ENCODE measurements around the gene RPL10A.
"Not testable (repeated sequence)": the region's sequence is repeated elsewhere in the genome, so short reads cannot be mapped to it uniquely, and the experiment has no call there.

The RPL10A gene

DNA sequence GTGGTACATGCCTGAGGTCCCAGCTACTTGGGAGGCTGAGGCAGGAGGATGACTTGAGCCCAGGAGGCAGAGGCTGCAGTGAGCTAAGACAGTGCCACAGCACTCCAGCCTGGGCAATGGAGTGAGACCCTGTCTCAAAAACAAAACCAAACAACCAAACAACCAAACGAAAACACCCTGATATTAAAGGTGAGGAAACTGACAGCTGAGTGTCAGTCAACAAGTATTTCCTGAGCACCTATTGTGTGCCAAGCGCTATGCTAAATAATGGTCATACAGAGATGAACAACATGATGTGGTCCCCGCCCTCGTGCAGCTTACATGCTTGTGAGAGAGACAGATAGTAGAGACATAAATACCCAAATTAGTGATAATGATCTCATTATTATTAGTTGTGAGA, 46.4 kb downstream of the RPL10A start:
- TF ChIP-seq CTCF (IDR thresholded peaks at IDR 0.05; ENCODE audit: low read depth, low read length): no peak
- no peak for DNase-seq (ENCODE audit: extremely low read depth, low read depth)

DNA sequence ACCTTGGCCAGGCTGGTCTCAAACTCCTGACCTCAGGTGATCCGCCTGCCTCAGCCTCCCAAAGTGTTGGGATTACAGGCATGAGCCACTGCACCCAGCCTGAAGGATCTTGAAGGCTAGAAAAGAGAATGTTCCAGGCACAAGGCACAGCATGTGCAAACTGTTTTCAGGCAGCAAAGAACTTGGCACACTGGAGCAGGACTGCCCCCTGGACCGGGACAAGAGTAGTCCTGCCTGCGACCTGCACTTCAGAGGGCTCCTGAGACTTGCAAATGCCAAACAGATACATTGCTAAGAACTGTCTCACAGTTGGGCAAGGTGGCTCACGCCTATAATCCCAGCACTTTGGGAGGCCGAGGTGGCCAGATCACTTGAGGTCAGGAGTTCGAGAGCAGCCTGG, 47.7 kb downstream of the RPL10A start:
- DNase-seq (ENCODE audit: extremely low read depth, low read depth): not testable (repeated sequence)

DNA sequence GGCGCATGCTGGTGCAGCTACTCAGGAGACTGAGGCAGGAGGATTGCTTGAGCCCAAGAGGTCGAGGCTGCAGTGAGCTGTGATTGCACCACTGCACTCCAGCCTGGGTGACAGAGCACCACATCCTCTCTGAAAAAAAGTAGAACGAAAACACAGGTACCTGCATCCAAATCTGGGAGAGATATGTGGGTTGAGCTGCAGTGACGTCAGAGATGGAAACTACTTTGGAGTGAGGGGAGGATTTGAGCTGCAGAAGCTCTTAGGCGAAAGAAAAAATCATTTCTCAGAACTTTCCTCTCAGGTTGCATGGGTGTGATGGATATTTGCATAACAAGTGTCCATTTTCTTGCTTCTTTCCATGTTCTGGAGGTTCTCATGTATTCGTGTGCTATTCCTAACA, 48.5 kb downstream of the RPL10A start:
- TF ChIP-seq CTCF (IDR thresholded peaks at IDR 0.05; ENCODE audit: low read depth, low read length): no peak
- DNase-seq (ENCODE audit: extremely low read depth, low read depth): no peak

DNA sequence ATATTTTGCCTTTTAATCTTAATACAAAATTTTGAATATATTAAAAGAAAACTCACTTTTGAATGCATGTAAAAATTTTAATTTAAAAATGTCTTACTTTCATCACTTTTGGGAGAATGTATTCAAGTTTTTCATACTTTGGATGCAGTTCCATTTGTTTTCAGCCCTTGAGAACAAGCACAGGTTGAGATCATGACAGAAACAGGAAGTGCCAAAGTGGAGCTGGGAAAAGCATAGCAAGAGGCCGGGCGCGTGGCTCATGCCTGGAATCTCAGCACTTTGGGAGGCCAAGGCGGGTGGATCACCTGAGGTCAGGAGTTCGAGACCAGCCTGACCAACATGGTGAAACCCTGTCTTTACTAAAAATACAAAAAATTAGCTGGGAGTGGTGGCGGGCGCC, 49.8 kb downstream of the RPL10A start:
- DNase-seq (ENCODE audit: extremely low read depth, low read depth): not testable (repeated sequence)

- TF ChIP-seq CTCF (IDR thresholded peaks at IDR 0.05; ENCODE audit: low read depth, low read length): no peak
- DNase-seq (ENCODE audit: extremely low read depth, low read depth): no peak
These were observed 50.5 kb downstream of the RPL10A start for GRCh38 chr6:35518566-35519312.

- TF ChIP-seq CTCF (IDR thresholded peaks at IDR 0.05; ENCODE audit: low read depth, low read length): no peak
- DNase-seq (ENCODE audit: extremely low read depth, low read depth): no peak
These were observed 51.3 kb downstream of the RPL10A start for GRCh38 chr6:35519313-35520015.
